ENCODE measurements around the gene SPNS2. TPM values are rescaled to one million over a fixed set of nuclear protein-coding genes. Genes with fewer than 3 reads are reported as not detected.

SPNS2 gene
- total RNA-seq, 4 donors from 2014 or later: 25.1 to 76.3 (median 49.6) TPM

DNA sequence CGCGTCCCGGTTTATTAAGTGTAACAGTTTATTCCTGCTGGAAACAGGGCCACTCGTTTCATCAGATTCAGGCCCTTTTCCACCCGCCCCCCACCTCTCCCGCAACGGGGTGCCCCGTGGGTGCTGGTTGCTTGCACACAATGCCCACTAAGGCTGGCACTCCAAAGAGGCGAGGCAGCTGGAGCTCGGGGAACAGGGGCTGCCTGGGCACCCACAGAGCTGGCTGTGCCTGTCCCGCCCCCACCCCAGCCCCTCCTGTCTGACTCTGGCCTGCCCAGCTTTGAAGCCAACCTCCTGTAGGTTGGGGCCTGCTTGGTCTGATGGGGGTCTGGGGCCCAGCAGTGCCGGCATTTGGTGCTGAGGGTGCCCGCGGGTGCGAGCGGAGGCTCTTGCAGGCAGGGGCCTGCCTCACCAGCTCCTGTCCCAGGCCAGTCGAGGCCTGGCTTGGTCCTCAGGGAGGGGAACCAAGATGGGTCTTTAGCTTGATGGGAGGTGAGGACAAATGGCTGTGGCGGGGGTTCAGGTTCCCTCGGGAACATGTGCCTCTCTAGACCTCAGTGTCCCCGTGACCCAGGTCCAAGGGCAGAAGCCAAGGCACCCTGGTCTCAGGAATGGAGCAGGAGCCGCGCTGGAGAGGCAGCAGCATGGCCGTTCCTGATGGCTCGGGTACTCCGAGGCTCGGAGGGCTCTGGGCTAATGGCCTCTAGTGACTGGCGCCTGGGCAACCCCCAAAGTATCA lies 36.4 kb downstream of the SPNS2 start:
- Histone ChIP-seq H3K27ac (peak overlapping the region; percentile 70), H3K4me3 (no peak overlapping the region), H3K36me3 (peaks cover 24% of the 10 kb centered on the region), H3K9me3 (no peaks in the 10 kb centered on the region), H3K27me3 (no peaks in the 10 kb centered on the region), H3K4me1 (peaks cover 61% of the 10 kb centered on the region)
- TF ChIP-seq POLR2AphosphoS5 (IDR thresholded peaks at IDR 0.05): no peak
- TF ChIP-seq, protein P1, sequence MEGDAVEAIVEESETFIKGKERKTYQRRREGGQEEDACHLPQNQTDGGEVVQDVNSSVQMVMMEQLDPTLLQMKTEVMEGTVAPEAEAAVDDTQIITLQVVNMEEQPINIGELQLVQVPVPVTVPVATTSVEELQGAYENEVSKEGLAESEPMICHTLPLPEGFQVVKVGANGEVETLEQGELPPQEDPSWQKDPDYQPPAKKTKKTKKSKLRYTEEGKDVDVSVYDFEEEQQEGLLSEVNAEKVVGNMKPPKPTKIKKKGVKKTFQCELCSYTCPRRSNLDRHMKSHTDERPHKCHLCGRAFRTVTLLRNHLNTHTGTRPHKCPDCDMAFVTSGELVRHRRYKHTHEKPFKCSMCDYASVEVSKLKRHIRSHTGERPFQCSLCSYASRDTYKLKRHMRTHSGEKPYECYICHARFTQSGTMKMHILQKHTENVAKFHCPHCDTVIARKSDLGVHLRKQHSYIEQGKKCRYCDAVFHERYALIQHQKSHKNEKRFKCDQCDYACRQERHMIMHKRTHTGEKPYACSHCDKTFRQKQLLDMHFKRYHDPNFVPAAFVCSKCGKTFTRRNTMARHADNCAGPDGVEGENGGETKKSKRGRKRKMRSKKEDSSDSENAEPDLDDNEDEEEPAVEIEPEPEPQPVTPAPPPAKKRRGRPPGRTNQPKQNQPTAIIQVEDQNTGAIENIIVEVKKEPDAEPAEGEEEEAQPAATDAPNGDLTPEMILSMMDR (IDR thresholded peaks at IDR 0.05): no peak
- TF ChIP-seq POLR2A (IDR thresholded peaks at IDR 0.05): no peak
- TF ChIP-seq EP300 (IDR thresholded peaks at IDR 0.05): no peak
- DNase-seq (ENCODE audit: low spot score in 2 of 2): no peak
- 73% methylated on average over 13 of the region's 27 CpGs for WGBS

DNA sequence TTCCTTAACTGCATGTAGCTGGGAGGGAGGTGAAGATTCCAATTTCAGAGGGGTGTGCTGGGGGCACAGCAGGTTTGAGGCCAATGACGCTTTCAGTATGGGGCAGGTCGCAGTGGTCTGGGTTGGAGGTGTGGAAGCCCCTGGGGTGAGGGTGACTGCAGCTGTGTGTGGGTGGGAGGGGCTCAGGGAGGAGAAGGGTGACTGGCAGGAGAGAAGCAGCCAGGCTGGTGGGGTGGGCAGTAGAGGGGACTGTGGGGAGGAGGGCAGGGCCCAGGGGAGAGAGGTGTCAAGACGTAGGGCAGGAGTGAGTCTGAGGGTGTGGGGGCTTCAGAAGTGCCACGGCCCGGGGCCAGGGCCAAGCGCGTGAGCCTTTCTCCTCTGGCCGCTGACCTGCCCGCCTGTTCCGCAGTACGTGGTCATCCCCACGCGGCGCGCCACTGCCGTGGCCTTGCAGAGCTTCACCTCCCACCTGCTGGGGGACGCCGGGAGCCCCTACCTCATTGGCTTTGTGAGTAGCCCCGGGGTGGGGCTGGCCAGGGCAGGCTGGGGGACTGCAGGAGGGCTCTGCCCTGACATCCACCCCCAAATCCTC lies 37.1 kb downstream of the SPNS2 start:
- Histone ChIP-seq H3K4me3 (peak overlapping the region; percentile 10), H3K36me3 (peaks cover 31% of the 10 kb centered on the region), H3K27ac (peak overlapping the region; percentile 56), H3K27me3 (no peaks in the 10 kb centered on the region), H3K9me3 (no peaks in the 10 kb centered on the region), H3K4me1 (peaks cover 64% of the 10 kb centered on the region)
- DNase-seq (ENCODE audit: low spot score in 2 of 2): no peak
- TF ChIP-seq EP300 (IDR thresholded peaks at IDR 0.05): no peak
- TF ChIP-seq POLR2A (IDR thresholded peaks at IDR 0.05): no peak
- TF ChIP-seq, protein P1 (IDR thresholded peaks at IDR 0.05): no peak
- TF ChIP-seq POLR2AphosphoS5 (IDR thresholded peaks at IDR 0.05): no peak
- WGBS: 77% methylated on average over 17 of the region's 19 CpGs

DNA sequence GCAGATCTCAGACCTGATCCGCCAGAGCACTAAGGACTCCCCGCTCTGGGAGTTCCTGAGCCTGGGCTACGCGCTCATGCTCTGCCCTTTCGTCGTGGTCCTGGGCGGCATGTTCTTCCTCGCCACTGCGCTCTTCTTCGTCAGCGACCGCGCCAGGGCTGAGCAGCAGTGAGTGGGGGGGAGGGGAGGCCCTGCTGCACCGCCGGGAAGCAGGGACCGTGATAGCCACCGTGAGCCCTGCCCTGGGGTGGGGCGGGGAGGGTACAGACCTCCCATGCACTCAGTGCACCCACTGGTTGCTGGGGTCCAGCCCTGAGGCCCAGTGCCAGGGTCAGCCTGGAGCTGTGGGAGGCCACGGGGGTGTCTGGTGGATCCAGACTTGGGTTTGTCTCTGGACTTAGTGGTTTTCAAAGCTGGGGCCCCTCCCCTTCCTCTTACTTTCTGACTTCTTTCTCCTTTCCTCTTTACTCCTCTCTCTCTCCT lies 37.6 kb downstream of the SPNS2 start:
- H3K4me3 ChIP-seq: peak overlapping the region; percentile 10
- no peak for DNase-seq (ENCODE audit: low spot score in 2 of 2)
- peak overlapping the region; percentile 56 for H3K27ac ChIP-seq
- H3K9me3 ChIP-seq: no peaks in the 10 kb centered on the region
- peaks cover 36% of the 10 kb centered on the region for H3K36me3 ChIP-seq
- H3K4me1 ChIP-seq: peaks cover 70% of the 10 kb centered on the region
- 50% methylated on average over 19 of the region's 19 CpGs for WGBS
- TF ChIP-seq POLR2A (IDR thresholded peaks at IDR 0.05): no peak
- H3K27me3 ChIP-seq: no peaks in the 10 kb centered on the region

DNA sequence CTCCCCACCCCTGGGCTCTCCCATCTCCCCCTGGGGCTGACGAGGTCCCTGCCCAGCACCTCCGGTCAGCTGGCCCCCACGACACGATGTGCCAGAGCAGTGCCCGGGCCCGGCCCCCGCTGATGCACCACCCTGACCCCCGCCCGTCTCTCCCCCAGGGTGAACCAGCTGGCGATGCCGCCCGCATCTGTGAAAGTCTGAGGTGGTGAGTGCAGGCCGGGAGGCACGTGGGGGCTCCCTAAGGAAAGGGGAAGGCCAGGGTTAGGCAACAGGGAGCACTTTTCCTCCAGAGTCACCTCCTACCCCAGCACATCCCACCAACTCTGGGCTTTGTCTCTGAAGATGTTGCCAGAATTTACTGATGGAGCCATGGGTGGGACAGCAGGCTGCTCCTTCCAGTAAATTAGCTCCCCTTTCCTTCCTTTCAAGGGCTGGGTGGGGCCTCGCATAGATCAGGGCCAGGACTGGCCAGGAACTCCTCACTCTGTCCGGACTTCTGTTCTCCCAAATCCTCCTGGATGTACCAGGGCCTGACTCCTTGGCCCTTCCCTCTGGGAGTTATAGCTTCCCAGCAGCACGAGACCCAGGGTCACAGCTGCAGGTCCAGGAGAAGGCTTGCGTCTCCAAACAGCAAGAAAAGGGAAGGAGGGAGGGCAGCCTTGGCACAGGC lies 38.2 kb downstream of the SPNS2 start:
- H3K27me3 ChIP-seq: no peaks in the 10 kb centered on the region
- peaks cover 42% of the 10 kb centered on the region for H3K36me3 ChIP-seq
- peaks cover 75% of the 10 kb centered on the region for H3K4me1 ChIP-seq
- H3K4me3 ChIP-seq: peak overlapping the region; percentile 10
- WGBS: 21% methylated on average over 7 of the region's 18 CpGs
- DNase-seq (ENCODE audit: low spot score in 2 of 2): no peak
- H3K27ac ChIP-seq: peak overlapping the region; percentile 56
- TF ChIP-seq EP300 (IDR thresholded peaks at IDR 0.05) (no peak), POLR2A (IDR thresholded peaks at IDR 0.05) (no peak), POLR2AphosphoS5 (IDR thresholded peaks at IDR 0.05) (no peak)
- TF ChIP-seq, protein P1 (IDR thresholded peaks at IDR 0.05): no peak
- no peaks in the 10 kb centered on the region for H3K9me3 ChIP-seq

DNA sequence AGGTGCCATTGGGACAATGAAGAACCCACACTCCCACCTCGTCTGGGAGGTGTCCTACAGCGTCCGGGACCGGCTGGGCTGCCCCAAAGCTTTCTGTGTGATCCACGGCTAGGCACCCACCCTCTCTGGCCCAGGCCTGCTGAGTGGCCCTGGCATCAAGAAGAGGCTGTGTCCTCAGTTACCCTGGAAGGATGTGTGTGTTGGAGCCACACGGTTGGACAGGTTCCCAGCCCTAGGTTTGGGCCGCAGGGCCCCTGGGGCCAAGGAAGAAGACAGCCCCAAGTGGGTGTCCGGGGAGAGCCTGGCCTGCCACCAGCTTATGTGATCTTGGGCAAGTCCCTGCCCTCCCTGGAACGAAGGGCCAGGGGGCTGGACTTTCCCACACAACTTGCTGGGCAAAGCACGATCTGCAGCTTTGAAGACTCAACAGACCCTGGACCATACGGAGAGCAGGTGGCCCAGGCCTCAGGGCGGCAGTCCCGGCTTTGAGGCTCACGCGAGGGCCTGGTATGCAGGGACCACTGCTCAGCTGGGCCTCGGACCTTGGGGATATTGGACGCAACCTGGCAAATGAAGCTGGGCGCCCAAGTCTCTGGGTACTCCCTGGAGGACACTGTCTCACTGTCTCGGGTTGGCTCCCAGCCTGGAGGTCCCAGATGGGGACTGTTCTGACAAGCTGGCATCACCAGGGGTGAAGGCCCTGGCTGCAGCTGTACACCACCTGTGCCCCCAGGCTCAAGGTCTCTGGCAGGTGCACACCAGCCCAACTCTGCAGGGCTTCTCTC lies 39.0 kb downstream of the SPNS2 start:
- Histone ChIP-seq H3K4me3 (no peak overlapping the region), H3K9me3 (no peaks in the 10 kb centered on the region), H3K4me1 (peaks cover 75% of the 10 kb centered on the region), H3K36me3 (peaks cover 50% of the 10 kb centered on the region), H3K27ac (peak overlapping the region; percentile 56), H3K27me3 (no peaks in the 10 kb centered on the region)
- WGBS: 17% methylated on average over 1 of the region's 19 CpGs
- TF ChIP-seq, protein P1 (IDR thresholded peaks at IDR 0.05): no peak
- TF ChIP-seq POLR2A (IDR thresholded peaks at IDR 0.05) (no peak), POLR2AphosphoS5 (IDR thresholded peaks at IDR 0.05) (no peak), EP300 (IDR thresholded peaks at IDR 0.05) (no peak)
- no peak for DNase-seq (ENCODE audit: low spot score in 2 of 2)
